NB4 (cell line): ENCODE measurements around the gene GALNT17.
"Not testable (repeated sequence)": the region's sequence is repeated elsewhere in the genome, so short reads cannot be mapped to it uniquely, and the experiment has no call there.

Experiments
- DNase-seq: peaks from one replicate; pipeline ENCODE4 v3.0.0; 2010; ENCODE audit warnings: low read depth
- H3K4me3 ChIP-seq: one replicate; pipeline ENCODE4 v1.5.1; 2011; ENCODE audit warnings: mild to moderate bottlenecking, low read depth, low read length, moderate library complexity
- CTCF ChIP-seq: IDR thresholded peaks from one replicate; pipeline ENCODE4 v1.5.1; 2012; ENCODE audit warnings: low read depth, low read length
- MAX ChIP-seq: IDR thresholded peaks from 2 replicates; pipeline ENCODE4 v1.6.1; 2011; ENCODE audit warnings: low read depth, low read length
- MYC ChIP-seq: IDR thresholded peaks from 2 replicates; pipeline ENCODE4 v1.6.1; 2011; ENCODE audit warnings: low read depth, low read length
- POLR2A ChIP-seq: IDR thresholded peaks from 2 replicates; pipeline ENCODE4 v1.6.1; 2011; ENCODE audit warnings: mild to moderate bottlenecking; ENCODE audit not compliant: insufficient read length; ENCODE audit errors: extremely low read depth

The GALNT17 gene

GRCh38 chr7:71591876-71592275 is 459.9 kb downstream of the GALNT17 start:
- H3K4me3 ChIP-seq: no peak overlapping the region
- no peak for DNase-seq
- TF ChIP-seq CTCF: no peak
- no peak for TF ChIP-seq MAX
- no peak for TF ChIP-seq POLR2A
- TF ChIP-seq MYC: no peak

- not testable (repeated sequence) for H3K4me3 ChIP-seq, DNase-seq
Observed at GRCh38 chr7:71592388-71592787, 460.4 kb downstream of the GALNT17 start.

- no peak overlapping the region for H3K4me3 ChIP-seq
- no peak for DNase-seq
- TF ChIP-seq POLR2A (no peak), MAX (no peak), CTCF (no peak), MYC (no peak)
Observed at GRCh38 chr7:71594736-71595135, 462.8 kb downstream of the GALNT17 start.

- H3K4me3 ChIP-seq: no peak overlapping the region
- TF ChIP-seq MAX (no peak), POLR2A (no peak), MYC (no peak), CTCF (no peak)
- DNase-seq: no peak
Observed at GRCh38 chr7:71595176-71595575, 463.2 kb downstream of the GALNT17 start.

- no peak for TF ChIP-seq POLR2A
- no peak for TF ChIP-seq CTCF
- no peak for TF ChIP-seq MYC
- DNase-seq: no peak
- H3K4me3 ChIP-seq: no peak overlapping the region
Observed at GRCh38 chr7:71598553-71598952, 466.6 kb downstream of the GALNT17 start.

GRCh38 chr7:71601851-71602250 is 469.9 kb downstream of the GALNT17 start:
- no peak overlapping the region for H3K4me3 ChIP-seq
- no peak for TF ChIP-seq MYC
- no peak for DNase-seq

GRCh38 chr7:71604818-71605414 is 473.0 kb downstream of the GALNT17 start:
- TF ChIP-seq MYC (no peak), MAX (no peak), CTCF (no peak), POLR2A (no peak)
- no peak overlapping the region for H3K4me3 ChIP-seq
- no peak for DNase-seq
